ENCODE results near the gene SCP2.

The SCP2 gene

GRCh38 chr1:53046930-53047329 lies 119.9 kb downstream of the SCP2 start:
- DNase-seq = no peak

- DNase-seq = peak in 1 of 2 experiments; percentile 10
Observed at GRCh38 chr1:53047737-53048736, 121.0 kb downstream of the SCP2 start.

GRCh38 chr1:53048960-53049573 lies 122.0 kb downstream of the SCP2 start:
- no peak for DNase-seq

DNA sequence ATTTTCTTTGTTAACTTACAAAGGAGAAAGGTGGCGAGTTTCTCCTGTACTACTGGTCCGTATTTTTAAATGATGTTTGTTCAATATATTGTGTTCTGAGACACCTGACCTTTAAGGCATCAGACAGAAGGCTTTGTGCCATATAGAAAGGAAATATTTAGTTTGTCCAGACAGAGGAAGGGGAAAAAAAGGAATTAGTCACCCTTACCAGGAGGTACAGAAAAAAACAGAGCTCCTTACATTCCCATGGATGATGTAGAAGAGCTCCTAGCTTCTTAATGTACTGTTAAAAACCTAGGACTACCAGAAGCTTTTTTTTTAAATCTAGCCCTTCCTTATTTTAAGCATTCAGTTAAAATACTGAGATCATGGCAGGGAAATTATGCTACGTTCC lies 122.5 kb downstream of the SCP2 start:
- DNase-seq = no peak

- no peak for DNase-seq
Observed at GRCh38 chr1:53050310-53050709, 123.2 kb downstream of the SCP2 start.

GRCh38 chr1:53051676-53052075 lies 124.6 kb downstream of the SCP2 start:
- DNase-seq = no peak

GRCh38 chr1:53057127-53057526 lies 130.1 kb downstream of the SCP2 start:
- no peak for DNase-seq

DNA sequence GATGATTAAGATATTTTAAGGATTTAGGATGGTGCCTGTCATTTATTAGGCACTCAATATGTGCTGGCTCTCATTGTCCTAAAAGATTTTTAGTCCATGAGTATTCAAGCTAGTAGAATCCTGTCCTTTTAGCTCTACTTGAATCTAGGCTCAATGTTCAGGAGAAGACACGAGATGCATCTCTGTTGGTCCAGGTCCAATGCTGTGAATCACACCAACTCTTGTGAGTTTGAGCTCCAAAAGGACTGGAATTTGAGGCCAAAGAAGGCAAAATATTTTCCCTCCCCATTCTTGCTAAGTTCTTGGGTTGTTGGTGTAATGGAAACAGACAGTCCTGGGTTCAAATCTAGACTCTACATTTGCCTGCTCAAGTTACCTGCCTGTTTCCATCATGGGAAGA lies 133.5 kb downstream of the SCP2 start:
- no peak for DNase-seq

- no peak for DNase-seq
Observed at GRCh38 chr1:53061123-53061858, 134.2 kb downstream of the SCP2 start.

DNA sequence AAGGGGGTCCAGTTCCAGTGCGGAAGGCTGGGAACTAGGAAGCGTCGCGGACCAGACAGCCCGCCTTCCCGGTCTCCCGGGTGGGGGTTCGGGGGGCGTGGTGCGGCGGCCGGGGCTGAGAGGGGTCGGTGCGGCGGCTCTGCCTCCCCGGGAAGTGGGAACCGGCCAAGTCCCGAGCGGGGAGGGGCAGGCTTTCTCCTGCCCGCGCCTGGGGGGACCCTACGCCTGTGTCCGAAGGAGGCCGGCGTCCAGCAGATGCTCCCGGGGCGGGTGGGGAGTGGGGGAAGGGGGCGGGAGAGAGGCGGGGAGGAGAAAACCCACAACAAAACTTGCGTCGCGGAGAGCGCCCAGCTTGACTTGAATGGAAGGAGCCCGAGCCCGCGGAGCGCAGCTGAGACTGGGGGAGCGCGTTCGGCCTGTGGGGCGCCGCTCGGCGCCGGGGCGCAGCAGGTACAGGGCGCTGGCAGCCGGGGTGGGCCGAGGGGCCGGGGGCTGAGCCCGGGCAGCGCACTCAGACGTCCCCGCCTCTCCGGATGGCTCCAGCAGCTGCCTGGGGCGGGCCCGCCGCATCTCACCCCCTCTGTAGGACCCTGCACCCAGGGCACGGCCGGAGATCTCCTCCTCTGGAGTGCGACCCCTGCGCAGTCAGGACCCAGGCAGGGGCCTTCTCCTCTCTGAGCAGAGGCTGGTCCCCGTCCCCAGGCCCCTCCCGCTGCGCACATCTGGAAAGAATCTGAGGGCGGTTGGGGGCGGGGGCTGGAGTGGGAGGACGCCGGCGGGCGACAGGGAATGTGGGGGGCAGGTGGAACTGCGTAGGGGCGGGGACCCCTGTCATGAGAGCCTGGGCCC lies 135.0 kb downstream of the SCP2 start, which contains the start of gene PODN:
Gene PODN, plus strand, starts transcription at position 355 of the 849 bp plus-strand sequence. CDS start 7,643 bp downstream, outside the sequence.
- DNase-seq = no peak

GRCh38 chr1:53062708-53063591 lies 135.9 kb downstream of the SCP2 start:
- no peak for DNase-seq

- DNase-seq = no peak
Observed at GRCh38 chr1:53063744-53064515, 136.9 kb downstream of the SCP2 start.

DNA sequence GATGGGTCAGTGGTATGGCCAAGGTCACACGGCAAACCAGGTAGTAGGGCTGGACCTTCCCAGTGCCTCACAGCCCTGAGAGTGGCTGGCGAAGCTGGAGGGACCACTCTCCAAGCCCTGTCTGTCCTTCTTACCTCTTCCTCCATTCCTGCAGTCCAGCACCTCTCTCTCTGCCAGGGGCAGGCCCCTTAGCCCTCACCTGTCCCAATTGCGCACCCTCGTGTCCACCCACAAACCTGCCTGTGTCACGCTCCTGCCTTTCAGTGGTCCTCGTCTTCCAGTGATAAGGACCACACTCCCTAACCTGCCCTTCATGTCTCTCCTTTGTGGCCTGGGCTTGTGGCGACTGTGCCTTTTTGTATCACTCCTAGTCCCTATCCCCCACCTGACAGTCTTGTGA lies 138.3 kb downstream of the SCP2 start:
- no peak for DNase-seq

- no peak for DNase-seq
Observed at GRCh38 chr1:53066488-53066887, 139.4 kb downstream of the SCP2 start.

DNA sequence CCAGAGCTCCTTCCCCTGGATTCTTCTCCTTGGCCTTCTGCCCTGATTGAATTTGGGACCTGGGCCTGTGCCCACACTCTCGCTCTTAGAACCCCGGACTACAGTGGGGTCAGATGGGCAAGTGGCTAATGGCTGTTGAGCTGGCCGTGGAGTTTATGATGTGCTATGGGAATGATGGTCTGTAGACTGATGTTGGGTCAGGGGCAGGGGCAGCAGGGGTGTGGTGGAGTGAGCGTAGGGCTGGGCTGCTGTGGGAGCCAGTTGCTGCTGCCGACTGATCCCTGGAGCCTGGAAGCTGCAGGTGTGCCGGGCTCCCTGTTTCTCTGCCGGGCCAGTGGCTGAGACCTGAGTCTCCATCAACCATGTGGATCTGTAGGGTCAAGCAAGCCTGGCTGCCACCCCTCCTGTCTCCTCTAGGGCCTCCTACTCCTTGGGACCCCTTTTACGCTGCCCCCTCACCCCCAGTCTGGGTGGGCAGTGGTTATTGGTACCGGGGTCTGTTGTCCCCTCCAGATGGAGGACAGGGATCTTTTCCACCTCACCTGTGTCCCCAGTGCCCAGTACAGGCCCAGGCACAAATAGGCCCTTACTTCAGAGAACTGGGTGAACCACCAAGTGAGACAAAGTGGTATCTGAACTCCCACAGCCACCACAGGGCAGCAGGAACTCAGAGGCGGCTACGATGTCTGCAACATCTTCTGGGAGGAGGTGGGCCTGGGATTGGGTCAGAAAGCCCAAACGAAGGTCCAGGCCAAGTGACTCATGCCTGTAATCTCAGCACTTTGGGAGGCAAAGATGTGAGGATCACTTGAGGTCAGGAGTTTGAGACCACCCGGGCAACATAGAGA lies 140.0 kb downstream of the SCP2 start:
- no peak for DNase-seq

GRCh38 chr1:53067886-53068285 lies 140.8 kb downstream of the SCP2 start:
- DNase-seq = no peak

- no peak for DNase-seq
Observed at GRCh38 chr1:53068314-53069099, 141.4 kb downstream of the SCP2 start.

GRCh38 chr1:53069265-53069662 lies 142.2 kb downstream of the SCP2 start:
- DNase-seq = no peak
